CD14-positive monocyte (primary cell): ENCODE results near the gene LUZP1. TPM values are rescaled to one million over a fixed set of nuclear protein-coding genes. Genes with fewer than 3 reads are reported as not detected.

Source experiments
- DNase-seq, 3 donors: peaks; one replicate each; pipeline ENCODE4 v3.0.0-alpha.2; 2011 to 2022
- H2AFZ ChIP-seq: 2 replicates; pipeline ENCODE4 v1.6.0; 2012; ENCODE audit warnings: mild to moderate bottlenecking, low read depth, low read length, inconsistent platforms; ENCODE audit not compliant: insufficient read depth, poor library complexity, severe bottlenecking
- H3K27ac ChIP-seq, 2 donors: 1 replicate in 1 of 2; 2 replicates in 1 of 2; pipeline ENCODE4 v1.5.1; 2012 to 2013; ENCODE audit warnings: low read length in 2 of 2, control low read depth in 1 of 2, inconsistent platforms in 1 of 2, low read depth in 1 of 2, mild to moderate bottlenecking in 1 of 2
- H3K27me3 ChIP-seq, 2 donors: one replicate each; pipeline versions ENCODE4 v1.6.0 to v1.6.1; 2011 to 2013; ENCODE audit warnings: low read length in 2 of 2; ENCODE audit not compliant: control insufficient read depth in 2 of 2, insufficient read depth in 2 of 2
- H3K36me3 ChIP-seq, 2 donors: replicated peaks in 1 of 2; 1 replicate in 1 of 2; 2 replicates in 1 of 2; pipeline versions ENCODE4 v1.5.1 to v1.6.1; 2012 to 2013; ENCODE audit warnings: low read length in 2 of 2, control low read depth in 1 of 2, inconsistent platforms in 1 of 2, mild to moderate bottlenecking in 1 of 2; ENCODE audit not compliant: insufficient read depth in 2 of 2, control insufficient read depth in 1 of 2
- H3K4me1 ChIP-seq, 2 donors: 1 replicate in 1 of 2; 2 replicates in 1 of 2; pipeline versions ENCODE4 v1.5.1 to v1.6.1; 2012 to 2013; ENCODE audit warnings: low read length in 2 of 2, control low read depth in 1 of 2, inconsistent platforms in 1 of 2, mild to moderate bottlenecking in 1 of 2, moderate library complexity in 1 of 2; ENCODE audit not compliant: insufficient read depth in 2 of 2, control insufficient read depth in 1 of 2
- H3K4me2 ChIP-seq: replicated peaks from 2 replicates; pipeline ENCODE3; 2012; ENCODE audit warnings: low read length, moderate library complexity, mild to moderate bottlenecking; ENCODE audit not compliant: poor library complexity, severe bottlenecking; ENCODE audit errors: extremely low read depth
- H3K4me3 ChIP-seq, 3 experiments: fragments of 200-600 bp in 1 of 3; sonication (generic) in 1 of 3; replicated peaks in 1 of 3; 1 replicate in 2 of 3; 2 replicates in 1 of 3; pipeline ENCODE4 v1.5.1; 2011 to 2013; ENCODE audit warnings: low read length in 3 of 3, mild to moderate bottlenecking in 3 of 3, control low read depth in 2 of 3, low read depth in 2 of 3, inconsistent platforms in 1 of 3, moderate library complexity in 1 of 3
- H3K79me2 ChIP-seq: 2 replicates; pipeline ENCODE4 v1.6.0; 2012; ENCODE audit warnings: mild to moderate bottlenecking, control low read depth, inconsistent platforms, low read length, moderate library complexity; ENCODE audit not compliant: insufficient read depth
- H3K9ac ChIP-seq: 2 replicates; pipeline ENCODE4 v1.6.0; 2017; ENCODE audit warnings: low read length, mild to moderate bottlenecking; ENCODE audit not compliant: insufficient read depth, poor library complexity, severe bottlenecking
- H3K9me3 ChIP-seq, 2 donors: replicated peaks in 1 of 2; 1 replicate in 1 of 2; 2 replicates in 1 of 2; pipeline versions ENCODE4 v1.5.1 to v1.6.1; 2012 to 2013; ENCODE audit warnings: low read length in 2 of 2, control low read depth in 1 of 2; ENCODE audit not compliant: control insufficient read depth in 1 of 2, insufficient read depth in 1 of 2
- H4K20me1 ChIP-seq: 2 replicates; pipeline ENCODE4 v1.6.0; 2012; ENCODE audit warnings: mild to moderate bottlenecking, low read length, control low read depth, moderate library complexity; ENCODE audit not compliant: insufficient read depth
- H3K27ac Mint-ChIP-seq, 7 donors: one replicate each; pipeline ENCODE4 v1.8.0; 2020; ENCODE audit warnings: mild to moderate bottlenecking in 7 of 7, mixed read lengths in 7 of 7, moderate library complexity in 6 of 7, inconsistent platforms in 2 of 7
- H3K27me3 Mint-ChIP-seq, 3 donors: one replicate each; pipeline ENCODE4 v1.8.0; 2021 to 2022; ENCODE audit warnings: low read depth in 3 of 3, mild to moderate bottlenecking in 3 of 3, mixed read lengths in 3 of 3, moderate library complexity in 3 of 3, inconsistent platforms in 1 of 3
- H3K36me3 Mint-ChIP-seq, 2 donors: one replicate each; pipeline ENCODE4 v1.8.0; 2020; ENCODE audit warnings: mixed read lengths in 2 of 2, inconsistent platforms in 1 of 2, mild to moderate bottlenecking in 1 of 2
- H3K4me1 Mint-ChIP-seq: one replicate; pipeline ENCODE4 v1.8.0; 2020; ENCODE audit warnings: mild to moderate bottlenecking, mixed read lengths
- H3K4me3 Mint-ChIP-seq, 2 donors: one replicate each; pipeline ENCODE4 v1.8.0; 2020; ENCODE audit warnings: mild to moderate bottlenecking in 2 of 2, mixed read lengths in 2 of 2, moderate library complexity in 1 of 2
- H3K9me3 Mint-ChIP-seq, 7 donors: one replicate each; pipeline ENCODE4 v1.8.0; 2020 to 2022; ENCODE audit warnings: mixed read lengths in 7 of 7, mild to moderate bottlenecking in 6 of 7, moderate library complexity in 6 of 7, inconsistent platforms in 2 of 7
- WGBS: methylation state at CpG from one replicate; pipeline ENCODE4 v1.1.5; 2013; ENCODE audit warnings: missing lambda C conversion rate; ENCODE audit not compliant: insufficient coverage; 5-methylcytosine and 5-hydroxymethylcytosine counted together
- intact Hi-C, 2 donors: fragments of 100-400 bp; cut with micrococcal nuclease; formaldehyde crosslinking; loops; one replicate each; pipeline versions ENCODE4 v1.15.0 to v1.15.1; 2023
- polyA plus RNA-seq, 3 donors: library from polyadenylated mRNA; depleted of rRNA in 1 of 3; unstranded in 2 of 3; stranded (reverse) in 1 of 3; fragments of 300-500 nt in 2 of 3; fragments of >200 nt in 1 of 3; fragmentation: Illumina TruSeq in 2 of 3; gene quantifications; 1 replicate in 2 of 3; 2 replicates in 1 of 3; pipeline ENCODE4 v1.2.3, GENCODE V29; 2012 to 2021
- TF ChIP-seq, protein P1 (sequence below): fragments of 200-600 bp; IDR thresholded peaks from one replicate; pipeline ENCODE4 v1.8.0; 2022; ENCODE audit warnings: antibody characterized with exemption, mild to moderate bottlenecking

Gene LUZP1
- polyA plus RNA-seq, 3 donors: 4.4 to 8.7 (median 5.8) TPM

GRCh38 chr1:23194119-23194984 lies 25.7 kb upstream of the LUZP1 start:
- Histone ChIP-seq H3K4me1 (no peaks in the 10 kb centered on the region), H4K20me1 (no peaks in the 10 kb centered on the region), H3K79me2 (no peaks in the 10 kb centered on the region), H3K36me3 (no peaks in the 10 kb centered on the region), H3K9me3 (no peaks in the 10 kb centered on the region), H3K4me3 (no peak overlapping the region), H3K9ac (no peak overlapping the region), H3K27me3 (no peaks in the 10 kb centered on the region), H3K27ac (no peak overlapping the region), H2AFZ (no peak overlapping the region), H3K4me2 (no peak overlapping the region)
- 93% methylated on average over 5 of the region's 11 CpGs for WGBS
- no peak overlapping the region for H3K27ac Mint-ChIP-seq
- H3K4me1 Mint-ChIP-seq: no peaks in the 10 kb centered on the region
- no peak for DNase-seq
- no peaks in the 10 kb centered on the region for H3K9me3 Mint-ChIP-seq
- H3K27me3 Mint-ChIP-seq: peaks cover 9 to 13% (median 12%) of the 10 kb centered on the region in 3 donors
- TF ChIP-seq, protein P1, sequence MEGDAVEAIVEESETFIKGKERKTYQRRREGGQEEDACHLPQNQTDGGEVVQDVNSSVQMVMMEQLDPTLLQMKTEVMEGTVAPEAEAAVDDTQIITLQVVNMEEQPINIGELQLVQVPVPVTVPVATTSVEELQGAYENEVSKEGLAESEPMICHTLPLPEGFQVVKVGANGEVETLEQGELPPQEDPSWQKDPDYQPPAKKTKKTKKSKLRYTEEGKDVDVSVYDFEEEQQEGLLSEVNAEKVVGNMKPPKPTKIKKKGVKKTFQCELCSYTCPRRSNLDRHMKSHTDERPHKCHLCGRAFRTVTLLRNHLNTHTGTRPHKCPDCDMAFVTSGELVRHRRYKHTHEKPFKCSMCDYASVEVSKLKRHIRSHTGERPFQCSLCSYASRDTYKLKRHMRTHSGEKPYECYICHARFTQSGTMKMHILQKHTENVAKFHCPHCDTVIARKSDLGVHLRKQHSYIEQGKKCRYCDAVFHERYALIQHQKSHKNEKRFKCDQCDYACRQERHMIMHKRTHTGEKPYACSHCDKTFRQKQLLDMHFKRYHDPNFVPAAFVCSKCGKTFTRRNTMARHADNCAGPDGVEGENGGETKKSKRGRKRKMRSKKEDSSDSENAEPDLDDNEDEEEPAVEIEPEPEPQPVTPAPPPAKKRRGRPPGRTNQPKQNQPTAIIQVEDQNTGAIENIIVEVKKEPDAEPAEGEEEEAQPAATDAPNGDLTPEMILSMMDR: no peak
- intact Hi-C loops: no loop called here
- no peak overlapping the region for H3K4me3 Mint-ChIP-seq
- H3K36me3 Mint-ChIP-seq: no peaks in the 10 kb centered on the region

DNA sequence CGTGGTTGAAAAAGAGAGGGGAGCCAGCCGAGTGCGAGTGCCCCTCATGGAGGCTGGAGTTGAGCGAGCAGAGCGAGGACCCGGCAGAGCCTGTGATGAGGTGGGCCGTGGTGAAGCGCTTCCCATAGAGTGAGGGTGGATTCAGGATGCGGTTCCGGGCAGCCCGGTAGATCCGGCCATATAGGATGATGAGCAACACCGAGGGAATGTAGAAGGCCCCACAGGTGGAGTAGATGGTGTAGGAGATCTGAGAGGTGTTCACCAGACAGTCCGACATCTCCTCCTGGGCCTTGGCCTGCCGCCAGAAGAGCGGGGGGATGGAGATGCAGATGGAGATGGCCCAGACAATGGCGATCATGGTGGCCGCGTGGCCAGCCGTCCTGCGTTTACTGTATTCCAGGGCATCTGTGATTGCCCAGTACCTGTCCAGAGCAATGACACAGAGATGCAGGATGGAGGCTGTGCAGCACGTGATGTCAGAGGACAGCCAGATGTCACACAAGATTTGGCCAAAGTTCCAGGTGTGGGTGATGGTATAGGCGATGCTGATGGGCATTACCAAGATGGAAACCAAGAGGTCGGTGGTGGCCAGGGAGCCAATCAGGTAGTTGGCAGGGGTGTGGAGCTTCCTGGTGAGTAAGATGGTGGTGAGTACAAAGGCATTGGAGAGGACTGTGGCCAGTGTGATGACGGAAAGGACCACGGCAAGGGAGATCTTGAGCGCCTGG lies 24.9 kb upstream of the LUZP1 start:
- no peak overlapping the region for H3K4me3 Mint-ChIP-seq
- H3K4me1 Mint-ChIP-seq: peaks cover 2% of the 10 kb centered on the region
- no peak overlapping the region for H3K27ac ChIP-seq
- H2AFZ ChIP-seq: no peak overlapping the region
- no peaks in the 10 kb centered on the region for H3K9me3 Mint-ChIP-seq
- H3K27me3 ChIP-seq: no peaks in the 10 kb centered on the region
- no peaks in the 10 kb centered on the region for H3K79me2 ChIP-seq
- TF ChIP-seq, protein P1: no peak
- intact Hi-C loops: no loop called here
- no peaks in the 10 kb centered on the region for H3K4me1 ChIP-seq
- H3K36me3 ChIP-seq: no peaks in the 10 kb centered on the region
- no peak overlapping the region for H3K9ac ChIP-seq
- no peak overlapping the region for H3K4me2 ChIP-seq
- H3K9me3 ChIP-seq: no peaks in the 10 kb centered on the region
- no peaks in the 10 kb centered on the region for H4K20me1 ChIP-seq
- no peak overlapping the region for H3K4me3 ChIP-seq
- H3K27me3 Mint-ChIP-seq: peaks cover 10 to 13% (median 12%) of the 10 kb centered on the region in 3 donors
- WGBS: 97% methylated on average over 27 of the region's 27 CpGs
- H3K36me3 Mint-ChIP-seq: no peaks in the 10 kb centered on the region
- no peak for DNase-seq
- peak overlapping the region in 1 of 7 donors; percentile 13 for H3K27ac Mint-ChIP-seq
